ENCODE data around the gene GOLGA6L4.
"Not testable (repeated sequence)": the region's sequence is repeated elsewhere in the genome, so short reads cannot be mapped to it uniquely, and the experiment has no call there.

GOLGA6L4 gene

DNA sequence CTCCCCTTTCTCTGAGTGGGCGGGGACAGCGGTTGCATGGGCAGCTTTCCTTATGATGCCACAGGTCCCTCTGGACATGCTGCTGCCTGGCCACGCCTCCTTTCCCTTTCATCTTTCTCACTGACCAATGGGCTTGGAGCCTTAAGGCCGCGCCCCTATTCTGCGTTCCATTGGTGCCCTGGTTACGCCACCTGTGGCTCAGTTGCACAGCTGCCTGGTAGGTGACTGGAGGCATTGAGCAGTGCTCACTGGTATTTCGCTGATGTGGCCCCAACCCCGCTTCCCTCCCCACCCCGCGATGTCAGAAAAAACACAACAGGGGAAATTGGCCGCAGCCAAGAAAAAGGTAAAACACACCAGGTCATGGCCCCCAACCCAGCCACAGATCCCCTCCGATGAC is at the start of gene GOLGA6L4:
TSS of gene GOLGA6L4 (plus strand) at position 201 of the 400 bp plus-strand sequence. CDS start at position 263, 62 bp downstream.
- H3K4me3 ChIP-seq (replicated peaks in 1 of 2; ENCODE audit: low read depth in 2 of 2, low read length in 2 of 2); DNase-seq (ENCODE audit: low read depth in 2 of 2): not testable (repeated sequence)

DNA sequence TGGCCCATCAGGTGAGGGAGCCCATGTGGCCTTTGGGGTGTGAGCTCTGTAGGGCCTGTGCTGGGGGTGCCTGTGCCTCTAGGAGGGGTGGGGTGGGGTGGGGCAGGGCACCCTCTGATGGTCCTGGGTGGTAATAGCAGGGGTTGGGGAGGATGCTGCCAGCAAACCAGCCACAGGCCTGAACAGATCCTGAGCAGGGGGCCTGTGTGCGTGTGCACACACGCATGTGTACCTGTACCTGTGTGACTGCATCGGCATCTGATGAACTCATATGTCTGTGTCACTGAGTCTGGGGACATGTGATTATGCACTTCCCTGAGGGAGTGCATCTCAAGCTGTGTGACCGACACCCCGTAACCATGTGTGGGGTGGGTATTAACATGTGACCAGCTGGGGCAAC is 42.6 kb upstream of the GOLGA6L4 start:
- not testable (repeated sequence) for DNase-seq (ENCODE audit: low read depth in 2 of 2); H3K4me3 ChIP-seq (replicated peaks in 1 of 2; ENCODE audit: low read depth in 2 of 2, low read length in 2 of 2)

- DNase-seq (ENCODE audit: low read depth in 2 of 2); H3K4me3 ChIP-seq (replicated peaks in 1 of 2; ENCODE audit: low read depth in 2 of 2, low read length in 2 of 2): not testable (repeated sequence)
Measured at GRCh38 chr15:84195603-84196002, 40.0 kb upstream of the GOLGA6L4 start.

DNA sequence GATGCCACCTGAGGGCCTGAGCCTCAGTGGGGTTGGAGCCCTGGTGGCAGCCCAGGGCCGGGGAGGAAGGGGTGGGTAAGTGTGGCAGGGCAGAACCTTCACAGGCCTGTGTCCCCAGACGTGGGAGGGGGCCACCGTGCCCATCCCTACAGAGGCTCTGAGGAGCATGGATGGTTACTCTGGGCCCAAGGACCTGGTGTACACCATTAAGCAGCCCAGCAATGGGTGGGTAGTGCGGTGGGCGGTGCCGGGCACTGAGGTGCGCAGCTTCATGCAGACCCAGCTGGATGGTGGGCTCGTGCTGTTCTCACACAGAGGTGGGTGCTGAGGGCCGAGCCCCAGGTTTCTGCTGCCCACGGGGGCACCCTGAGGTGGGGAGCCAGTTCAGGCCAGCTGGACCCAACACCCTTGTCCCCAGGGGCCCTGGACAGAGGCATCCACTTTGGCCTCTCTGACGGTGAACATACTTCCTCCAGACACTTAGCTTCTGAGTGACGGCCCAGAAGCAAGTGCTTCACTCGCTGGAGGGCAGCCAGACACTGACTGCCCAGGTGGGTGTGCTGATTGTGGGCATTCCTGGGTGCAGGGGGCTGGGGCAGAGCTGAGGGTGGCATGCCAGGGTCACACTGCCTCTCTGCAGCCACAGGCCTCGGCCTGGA is 38.9 kb upstream of the GOLGA6L4 start:
- DNase-seq (ENCODE audit: low read depth in 2 of 2) = not testable (repeated sequence)

GRCh38 chr15:84199865-84200264 is 35.7 kb upstream of the GOLGA6L4 start:
- H3K4me3 ChIP-seq (replicated peaks in 1 of 2; ENCODE audit: low read depth in 2 of 2, low read length in 2 of 2); DNase-seq (ENCODE audit: low read depth in 2 of 2): not testable (repeated sequence)

More for the DNA sequence above, 38.9 kb upstream of the GOLGA6L4 start:
- not testable (repeated sequence) for H3K4me3 ChIP-seq (replicated peaks in 1 of 2; ENCODE audit: low read depth in 2 of 2, low read length in 2 of 2)

DNA sequence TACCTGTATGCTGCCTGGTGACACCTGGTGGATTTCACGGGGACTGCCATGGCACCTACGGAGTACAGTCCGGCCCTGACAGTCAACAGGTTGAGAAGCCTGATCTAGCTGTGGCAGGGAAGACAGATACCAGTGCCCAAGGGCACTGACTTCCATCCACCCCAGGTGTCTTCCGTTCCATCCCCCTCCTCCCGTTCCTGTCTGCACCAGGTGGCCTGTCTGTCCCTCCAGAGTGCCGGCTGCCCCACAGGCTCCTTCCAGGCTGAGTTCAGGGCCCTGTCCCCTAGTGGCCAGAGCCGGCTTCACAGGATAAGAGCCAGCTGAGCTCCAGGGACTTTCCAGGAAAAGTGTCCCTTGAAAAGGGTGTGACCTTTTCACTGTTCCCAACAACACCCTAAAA is 10.9 kb downstream of the GOLGA6L4 start:
- DNase-seq (ENCODE audit: low read depth in 2 of 2); H3K4me3 ChIP-seq (replicated peaks in 1 of 2; ENCODE audit: low read depth in 2 of 2, low read length in 2 of 2): not testable (repeated sequence)

Measured in cardiac fibroblast (primary cell).